Epithelial cell of proximal tubule (primary cell): Measurements from ENCODE around the gene MIDN. TPM values are rescaled to one million over a fixed set of nuclear protein-coding genes. Genes with fewer than 3 reads are reported as not detected.
"Not testable (repeated sequence)": the region's sequence is repeated elsewhere in the genome, so short reads cannot be mapped to it uniquely, and the experiment has no call there.

Source experiments
- DNase-seq: peaks from one replicate; pipeline ENCODE4 v3.0.0-alpha.2; 2011; ENCODE audit warnings: low read depth
- H3K4me3 ChIP-seq: 2 replicates; pipeline ENCODE4 v1.5.1; 2011; ENCODE audit warnings: low read depth, mild to moderate bottlenecking, low read length
- CTCF ChIP-seq: conservative IDR thresholded peaks from 2 replicates; pipeline ENCODE4 v1.5.1; 2012; ENCODE audit warnings: low read depth, mild to moderate bottlenecking, low read length
- total RNA-seq: library from RNA; depleted of rRNA; stranded (reverse); fragments of >200 nt; gene quantifications from 2 replicates; pipeline ENCODE4 v1.2.3, GENCODE V29; 2015

Gene MIDN
- total RNA-seq, 1 donor from 2014 or later, result 66.3 TPM

- TF ChIP-seq CTCF, result no peak
- no peak overlapping the region for H3K4me3 ChIP-seq
- no peak for DNase-seq
Observed at GRCh38 chr19:1298235-1298634, 49.9 kb downstream of the MIDN start.

- no peak for TF ChIP-seq CTCF
- no peak for DNase-seq
- no peak overlapping the region for H3K4me3 ChIP-seq
Observed at GRCh38 chr19:1299801-1300200, 51.4 kb downstream of the MIDN start.

GRCh38 chr19:1300744-1301490 is 52.5 kb downstream of the MIDN start:
- DNase-seq, result no peak
- TF ChIP-seq CTCF, result no peak
- H3K4me3 ChIP-seq, result no peak overlapping the region

- H3K4me3 ChIP-seq, result no peak overlapping the region
- no peak for TF ChIP-seq CTCF
- no peak for DNase-seq
Observed at GRCh38 chr19:1302533-1303239, 54.3 kb downstream of the MIDN start.

- H3K4me3 ChIP-seq, result no peak overlapping the region
- TF ChIP-seq CTCF, result no peak
- DNase-seq, result no peak
Observed at GRCh38 chr19:1304197-1304924, 56.0 kb downstream of the MIDN start.

GRCh38 chr19:1305354-1305753 is 57.0 kb downstream of the MIDN start:
- H3K4me3 ChIP-seq, DNase-seq: not testable (repeated sequence)

DNA sequence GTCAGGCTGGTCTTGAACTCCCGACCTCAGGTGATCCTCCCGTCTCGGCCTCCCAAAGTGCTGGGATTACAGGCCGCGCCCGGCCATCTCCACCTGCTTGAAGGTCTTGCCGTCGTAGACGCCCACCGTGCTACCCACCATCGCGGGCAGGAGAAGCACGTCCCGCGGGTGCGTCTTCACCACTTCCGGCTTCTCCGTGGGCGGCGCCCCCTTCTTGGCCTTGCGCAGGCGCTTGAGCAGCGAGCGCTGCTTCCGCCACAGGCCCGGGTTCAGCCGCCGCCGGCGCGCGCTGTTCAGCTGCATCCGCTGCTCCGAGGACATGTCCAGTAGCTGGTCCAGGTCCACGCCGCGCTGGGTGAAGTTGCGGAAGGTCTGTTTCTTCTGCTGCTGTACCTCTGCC is 58.9 kb downstream of the MIDN start:
- H3K4me3 ChIP-seq, result no peak overlapping the region
- DNase-seq, result no peak
- no peak for TF ChIP-seq CTCF
